GM15510 (cell line): ENCODE data around the gene CHTF18.

Source experiments
- POLR2A ChIP-seq: IDR thresholded peaks from 3 replicates; pipeline ENCODE4 v1.6.1; 2011; ENCODE audit warnings: borderline replicate concordance; ENCODE audit not compliant: insufficient read length; ENCODE audit errors: extremely low read depth

Gene CHTF18

GRCh38 chr16:766820-767640 is 21.4 kb upstream of the CHTF18 start:
- TF ChIP-seq POLR2A: no peak

DNA sequence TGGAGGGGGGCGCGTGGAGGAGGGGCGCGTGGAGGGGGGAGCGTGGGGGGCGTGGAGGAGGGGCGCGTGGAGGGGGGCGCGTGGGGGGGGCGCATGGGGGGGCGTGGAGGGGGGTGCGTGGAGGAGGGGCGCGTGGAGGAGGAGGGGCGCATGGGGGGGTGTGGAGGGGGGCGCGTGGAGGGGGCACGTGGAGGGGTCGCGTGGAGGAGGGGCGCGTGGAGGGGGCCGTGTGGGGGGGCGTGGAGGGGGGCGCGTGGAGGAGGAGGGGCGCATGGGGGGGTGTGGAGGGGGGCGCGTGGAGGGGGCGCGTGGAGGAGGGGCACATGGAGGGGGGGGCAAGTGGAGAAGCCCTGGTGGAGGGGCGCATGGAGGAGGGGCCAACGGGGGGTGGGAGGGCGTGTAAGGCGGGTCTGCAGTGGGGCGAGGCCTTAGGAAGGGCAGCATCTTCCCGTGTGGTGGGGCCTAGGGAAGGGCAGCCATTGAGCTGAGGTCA is 20.6 kb upstream of the CHTF18 start:
- TF ChIP-seq POLR2A: no peak

DNA sequence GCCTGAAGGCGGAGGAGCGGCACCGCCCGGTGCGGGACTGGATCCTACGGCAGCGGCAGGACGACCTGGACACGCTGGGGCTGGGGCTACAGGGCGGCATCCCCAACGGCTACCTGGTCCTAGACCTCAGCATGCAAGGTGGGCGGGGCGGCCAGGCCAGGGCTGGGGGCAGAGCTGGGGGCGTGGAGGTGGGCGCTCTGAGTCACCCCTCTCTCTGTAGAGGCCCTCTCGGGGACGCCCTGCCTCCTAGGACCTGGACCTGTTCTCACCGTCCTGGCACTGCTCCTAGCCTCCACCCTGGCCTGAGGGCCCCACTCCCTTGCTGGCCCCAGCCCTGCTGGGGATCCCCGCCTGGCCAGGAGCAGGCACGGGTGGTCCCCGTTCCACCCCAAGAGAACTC is 20.0 kb upstream of the CHTF18 start:
- TF ChIP-seq POLR2A: no peak

GRCh38 chr16:769184-769784 is 19.1 kb upstream of the CHTF18 start:
- TF ChIP-seq POLR2A: no peak

GRCh38 chr16:769934-770333 is 18.5 kb upstream of the CHTF18 start:
- no peak for TF ChIP-seq POLR2A

GRCh38 chr16:770411-770810 is 18.0 kb upstream of the CHTF18 start:
- no peak for TF ChIP-seq POLR2A

DNA sequence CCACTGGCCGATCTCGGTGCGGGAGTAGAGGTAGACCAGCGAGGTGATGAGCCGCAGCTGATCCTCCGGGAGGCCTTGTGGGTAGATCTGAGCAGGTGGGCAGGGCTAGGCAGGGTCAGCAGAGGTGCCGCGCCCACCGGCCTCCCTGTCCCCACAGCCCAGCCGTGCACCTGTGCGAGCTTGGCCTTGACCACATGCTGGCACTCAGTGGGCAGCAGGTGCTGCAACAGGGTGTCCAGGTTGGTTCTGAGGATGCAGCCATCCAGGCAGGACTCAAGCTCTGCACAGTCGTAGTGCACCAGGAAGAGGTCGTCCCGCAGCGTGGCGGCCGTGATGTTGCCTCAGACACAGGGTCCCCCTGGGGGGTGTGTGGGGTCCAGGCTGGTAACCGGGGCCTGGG is 15.5 kb upstream of the CHTF18 start:
- no peak for TF ChIP-seq POLR2A

DNA sequence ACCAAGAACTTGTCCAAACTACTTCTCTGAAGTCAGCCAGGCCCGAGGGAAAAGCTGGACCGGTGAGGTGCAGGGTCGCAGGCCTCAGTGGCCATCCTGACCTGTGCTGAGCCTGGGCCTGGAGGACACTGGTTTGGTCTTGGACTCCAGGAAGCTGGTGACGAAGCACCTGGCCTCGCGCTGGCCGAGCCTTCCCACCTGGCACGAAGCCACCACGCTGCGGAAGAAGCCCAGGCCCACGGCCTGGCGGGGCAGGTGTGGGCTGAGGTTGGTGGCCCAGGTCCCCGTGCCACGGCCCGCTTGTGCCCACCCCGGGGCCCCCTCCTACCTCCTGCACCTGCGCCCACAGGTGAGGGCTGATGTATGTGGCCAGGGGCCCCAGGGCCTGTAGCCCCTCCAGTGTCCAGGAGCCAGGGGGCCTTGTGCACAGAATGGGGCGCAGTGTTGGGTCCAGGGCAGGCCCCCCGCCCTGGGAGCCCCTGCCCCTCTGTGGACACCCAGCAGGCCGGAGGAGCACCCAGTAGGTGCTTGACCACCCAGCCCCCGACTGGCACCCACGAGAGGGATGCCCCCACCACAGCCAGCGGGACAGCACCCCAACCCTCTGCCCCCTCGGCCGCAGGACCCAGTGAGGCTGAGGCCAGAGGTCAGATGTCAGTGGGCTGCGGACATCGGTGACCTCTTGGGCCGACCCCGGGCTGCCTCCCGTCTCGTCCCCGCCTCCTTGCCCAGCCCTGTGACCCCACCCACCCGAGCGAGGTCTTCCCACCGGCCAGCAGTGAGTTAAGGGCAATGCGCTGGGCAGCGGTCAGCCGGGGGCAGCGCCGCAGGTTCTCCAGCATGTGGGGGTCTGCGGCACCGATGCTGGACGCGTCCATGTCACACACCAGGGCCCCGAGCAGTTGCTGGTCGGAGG is 14.1 kb upstream of the CHTF18 start:
- no peak for TF ChIP-seq POLR2A

- no peak for TF ChIP-seq POLR2A
Measured at GRCh38 chr16:775236-775796, 13.1 kb upstream of the CHTF18 start.

DNA sequence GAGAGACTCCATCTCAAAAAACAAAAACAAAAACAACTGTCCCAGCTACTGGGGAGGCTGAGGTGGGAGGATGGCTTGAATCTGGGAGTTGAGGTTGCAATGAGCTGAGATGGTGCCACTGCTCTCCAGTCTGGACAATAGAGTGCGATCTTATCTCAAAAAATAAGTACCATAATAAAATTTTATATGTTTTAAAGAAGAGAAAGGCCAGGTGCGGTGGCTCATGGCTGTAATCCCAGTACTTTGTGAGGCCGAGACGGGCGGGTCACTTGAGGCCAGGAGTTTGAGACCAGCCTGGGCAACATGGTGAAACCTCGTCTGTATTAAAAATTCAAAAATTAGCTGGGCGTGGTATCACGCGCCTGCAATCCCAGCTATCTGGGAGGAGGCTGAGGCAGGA is 11.6 kb upstream of the CHTF18 start:
- TF ChIP-seq POLR2A: no peak

DNA sequence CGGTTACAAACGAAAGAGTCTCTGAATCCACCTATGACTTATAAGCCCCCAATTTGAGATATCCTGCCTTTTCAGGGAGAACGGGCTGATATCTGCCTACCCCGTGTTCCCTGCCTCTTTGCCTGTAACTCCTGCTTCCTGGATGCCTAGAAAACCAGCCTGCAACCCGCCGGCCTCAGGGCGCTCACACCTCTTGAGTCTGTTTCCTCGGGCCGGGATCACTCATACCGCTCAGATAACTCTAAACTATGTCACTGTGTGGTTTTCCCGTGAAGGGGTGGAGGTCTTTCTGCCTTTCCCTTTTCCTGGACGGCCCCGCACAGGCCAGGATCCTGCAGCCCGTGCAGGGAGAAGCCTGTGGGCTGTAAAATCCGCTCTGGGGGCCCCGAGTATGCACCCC is 10.6 kb upstream of the CHTF18 start:
- TF ChIP-seq POLR2A: no peak

DNA sequence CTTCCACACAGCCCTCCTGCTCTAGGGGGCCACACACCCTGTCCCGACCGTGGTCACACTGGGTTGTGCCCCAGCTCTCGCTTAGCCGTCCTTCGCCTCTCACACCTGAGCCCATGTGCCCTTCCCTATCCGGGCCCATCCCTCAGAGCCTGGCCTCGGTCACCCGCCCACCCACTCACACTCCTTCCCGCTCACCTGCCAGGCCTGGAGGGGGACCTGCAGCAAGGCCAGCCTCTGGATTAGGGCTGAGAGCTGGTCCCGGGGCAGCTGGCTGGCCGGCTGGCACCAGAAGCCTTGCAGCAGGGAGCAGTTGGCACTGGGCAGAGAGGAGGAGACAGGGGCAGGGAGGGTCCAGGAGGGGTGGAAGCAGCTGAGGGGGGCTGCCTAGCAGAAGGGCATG is 10.0 kb upstream of the CHTF18 start:
- TF ChIP-seq POLR2A: no peak

GRCh38 chr16:778909-779527 is 9.4 kb upstream of the CHTF18 start:
- no peak for TF ChIP-seq POLR2A

- TF ChIP-seq POLR2A: no peak
Measured at GRCh38 chr16:779561-779960, 8.9 kb upstream of the CHTF18 start.

DNA sequence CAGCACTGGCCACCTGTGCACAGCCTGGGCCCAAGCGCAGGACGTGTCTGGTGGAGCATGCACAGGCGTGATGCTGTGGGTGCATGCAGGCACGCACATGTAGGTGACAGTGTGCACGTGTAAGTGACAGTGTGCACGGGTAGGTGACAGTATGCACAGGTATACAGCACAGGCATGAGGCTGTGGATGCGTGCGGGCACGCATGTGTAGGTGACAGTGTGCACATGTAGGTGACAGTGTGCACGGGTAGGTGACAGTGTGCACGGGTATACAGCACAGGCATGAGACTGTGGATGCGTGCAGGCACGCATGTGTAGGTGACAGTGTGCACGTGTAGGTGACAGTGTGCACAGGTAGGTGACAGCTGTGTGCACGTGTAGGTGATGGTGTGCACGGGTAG is 8.1 kb upstream of the CHTF18 start:
- no peak for TF ChIP-seq POLR2A

- TF ChIP-seq POLR2A: no peak
Measured at GRCh38 chr16:781346-782010, 6.9 kb upstream of the CHTF18 start.
